Memory B cell (primary cell): ENCODE data around the gene FGF14.

Experiments used
- ATAC-seq: fragments of 150-1000 bp; cut with Tn5 transposase; 2 replicates; pipeline ENCODE4 v1.10.0; 2021; ENCODE audit warnings: low read depth, mild to moderate bottlenecking, moderate library complexity
- DNase-seq, 2 donors: peaks; one replicate each; pipeline ENCODE4 v3.0.0; 2022; ENCODE audit warnings: low spot score in 2 of 2
- H3K27ac Mint-ChIP-seq: one replicate; pipeline ENCODE4 v1.8.0; 2022; ENCODE audit warnings: mild to moderate bottlenecking, moderate library complexity, mixed read lengths
- H3K27me3 Mint-ChIP-seq: one replicate; pipeline ENCODE4 v1.8.0; 2022; ENCODE audit warnings: mixed read lengths
- H3K36me3 Mint-ChIP-seq: one replicate; pipeline ENCODE4 v1.8.0; 2022; ENCODE audit warnings: mild to moderate bottlenecking, mixed read lengths
- H3K4me1 Mint-ChIP-seq: one replicate; pipeline ENCODE4 v1.8.0; 2022; ENCODE audit warnings: mixed read lengths
- H3K4me3 Mint-ChIP-seq: one replicate; pipeline ENCODE4 v1.8.0; 2022; ENCODE audit warnings: mild to moderate bottlenecking, moderate library complexity, mixed read lengths
- H3K9me3 Mint-ChIP-seq: one replicate; pipeline ENCODE4 v1.8.0; 2022; ENCODE audit warnings: mixed read lengths

The FGF14 gene

DNA sequence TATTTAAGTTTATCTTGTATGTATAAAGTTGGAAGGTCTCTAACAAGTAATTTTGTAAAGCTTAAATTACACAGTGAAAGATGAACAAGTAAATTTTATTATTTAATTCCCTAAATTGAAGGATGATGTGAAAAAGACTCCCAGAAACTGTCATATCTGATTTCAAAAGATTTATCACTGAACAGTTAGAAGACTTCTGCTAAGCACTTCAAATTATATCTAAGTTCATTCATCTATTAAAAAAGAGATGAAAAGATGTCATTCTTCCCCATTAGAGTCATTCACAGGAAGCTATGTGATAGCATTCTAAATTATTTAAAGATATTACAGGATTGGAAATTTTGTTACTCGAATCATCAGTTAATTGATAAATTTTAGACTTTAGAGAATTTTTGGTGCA, 590.0 kb downstream of the FGF14 start:
- Mint-ChIP-seq H3K9me3 (no peaks in the 10 kb centered on the region), H3K4me1 (no peaks in the 10 kb centered on the region), H3K4me3 (no peak overlapping the region), H3K27me3 (peaks cover 2% of the 10 kb centered on the region), H3K36me3 (no peaks in the 10 kb centered on the region), H3K27ac (no peak overlapping the region)
- ATAC-seq = no peak
- no peak for DNase-seq

DNA sequence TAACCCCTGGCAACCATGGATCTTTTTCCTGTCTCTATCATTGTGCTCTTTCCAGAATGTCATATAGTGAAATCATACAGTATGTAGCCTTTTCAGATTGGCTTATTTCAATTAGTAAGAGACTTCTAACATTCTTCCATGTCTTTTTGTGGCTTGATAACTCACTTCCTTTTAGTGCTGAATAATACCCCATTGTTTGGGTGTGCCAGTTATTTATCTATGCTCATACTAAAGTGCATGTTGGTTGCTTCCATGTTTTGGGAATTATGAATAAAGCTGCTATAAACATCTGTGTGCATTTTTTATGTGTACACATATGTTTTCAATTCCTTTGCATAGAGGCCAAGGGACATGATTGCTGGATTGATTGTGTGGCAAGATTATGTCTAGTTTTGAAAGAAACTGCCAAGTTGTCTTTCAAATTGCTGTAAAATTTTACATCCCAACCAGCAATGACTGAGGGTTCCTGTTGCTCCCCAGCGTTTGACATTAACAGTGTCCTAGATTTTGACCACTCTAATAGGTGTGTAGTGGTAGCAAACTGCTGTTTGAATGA, 590.5 kb downstream of the FGF14 start:
- ATAC-seq (no peak), DNase-seq (no peak)
- Mint-ChIP-seq H3K27ac (no peak overlapping the region), H3K4me1 (no peaks in the 10 kb centered on the region), H3K4me3 (no peak overlapping the region), H3K9me3 (no peaks in the 10 kb centered on the region), H3K27me3 (peaks cover 2% of the 10 kb centered on the region), H3K36me3 (no peaks in the 10 kb centered on the region)

DNA sequence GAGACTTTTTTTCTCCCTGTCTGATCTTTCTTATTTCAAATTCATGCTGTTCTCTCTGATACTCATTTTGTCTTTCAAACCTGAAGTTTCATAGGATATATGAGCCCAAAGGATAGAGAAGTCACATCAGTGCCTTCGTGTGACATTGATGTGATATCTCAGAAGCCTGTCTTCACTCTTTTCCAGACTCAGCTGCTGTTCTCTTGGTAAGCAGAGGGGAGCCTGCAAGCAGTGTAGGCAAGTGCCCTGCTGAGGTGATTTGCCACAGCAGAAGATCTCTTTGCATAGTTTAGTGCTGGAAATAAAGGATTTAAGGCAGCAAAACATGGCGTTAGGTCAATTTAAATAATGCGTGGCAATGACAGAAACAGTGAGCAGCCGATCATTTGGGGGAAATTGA, 602.7 kb downstream of the FGF14 start:
- H3K4me1 Mint-ChIP-seq = no peaks in the 10 kb centered on the region
- H3K27me3 Mint-ChIP-seq = peaks cover 4% of the 10 kb centered on the region
- H3K27ac Mint-ChIP-seq = no peak overlapping the region
- no peak overlapping the region for H3K4me3 Mint-ChIP-seq
- H3K9me3 Mint-ChIP-seq = peaks cover 1% of the 10 kb centered on the region
- ATAC-seq = no peak
- no peak for DNase-seq
- H3K36me3 Mint-ChIP-seq = no peaks in the 10 kb centered on the region

DNA sequence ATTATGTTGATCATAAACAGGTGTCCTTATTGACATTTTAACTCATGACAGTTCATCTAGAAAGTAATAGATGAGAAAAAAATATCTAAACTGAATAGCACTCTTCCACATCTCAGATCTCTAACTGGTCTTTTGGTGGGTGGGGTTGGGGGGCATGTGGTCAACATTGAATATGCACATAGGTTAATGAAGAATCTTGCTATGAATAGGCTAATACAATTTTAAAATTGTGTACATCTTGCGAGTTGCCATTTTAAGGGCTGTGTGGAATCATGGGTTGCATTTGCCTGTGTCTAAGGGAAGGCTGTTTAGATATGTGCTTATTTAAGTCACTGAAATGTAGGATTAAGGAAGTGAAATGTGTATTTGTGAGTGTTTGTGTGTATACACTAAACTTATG, 603.4 kb downstream of the FGF14 start:
- Mint-ChIP-seq H3K27ac (no peak overlapping the region), H3K27me3 (peaks cover 6% of the 10 kb centered on the region), H3K4me1 (no peaks in the 10 kb centered on the region), H3K9me3 (peaks cover 1% of the 10 kb centered on the region), H3K36me3 (no peaks in the 10 kb centered on the region), H3K4me3 (no peak overlapping the region)
- ATAC-seq (no peak), DNase-seq (no peak)

DNA sequence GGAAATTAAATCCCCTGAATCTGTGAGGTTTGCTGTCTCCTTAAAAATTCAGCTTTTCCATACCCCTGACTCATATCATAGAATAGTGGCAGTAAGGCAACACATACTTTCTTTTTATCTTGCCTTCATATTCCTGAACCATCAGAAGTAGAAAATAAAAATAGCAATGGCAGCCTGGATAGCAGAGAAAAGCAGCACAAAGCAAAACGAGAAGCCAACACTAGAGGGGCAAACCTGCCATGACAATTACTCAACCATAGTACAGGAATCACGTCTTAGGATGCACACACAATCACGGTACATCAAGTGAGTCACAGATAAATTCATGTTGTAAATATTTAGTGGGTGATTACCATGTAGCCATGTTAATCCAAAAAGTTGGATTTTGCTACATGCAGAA, 606.4 kb downstream of the FGF14 start:
- no peak for DNase-seq
- Mint-ChIP-seq H3K27me3 (peaks cover 4% of the 10 kb centered on the region), H3K36me3 (no peaks in the 10 kb centered on the region), H3K27ac (no peak overlapping the region), H3K4me1 (no peaks in the 10 kb centered on the region), H3K4me3 (no peak overlapping the region), H3K9me3 (no peaks in the 10 kb centered on the region)
- ATAC-seq = no peak

DNA sequence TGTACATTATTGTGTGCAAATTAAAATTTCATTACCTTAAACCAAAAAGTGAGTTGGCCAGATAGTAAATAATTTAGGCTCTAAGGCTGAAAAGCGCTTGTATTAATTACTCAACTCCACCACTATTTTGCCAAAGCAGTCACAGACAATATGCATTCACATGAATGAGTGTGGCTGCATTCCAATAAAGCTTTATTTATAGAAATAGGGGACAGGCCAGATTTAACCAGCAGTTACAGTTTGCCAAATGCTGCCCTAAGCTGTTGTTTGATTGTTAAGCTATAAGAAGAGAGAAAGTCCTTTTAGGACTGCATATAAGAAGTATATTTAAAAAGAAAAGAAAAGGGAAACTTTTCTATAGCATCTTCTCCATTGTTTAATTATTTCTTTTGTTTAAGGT, 606.8 kb downstream of the FGF14 start:
- H3K4me1 Mint-ChIP-seq = no peaks in the 10 kb centered on the region
- no peak overlapping the region for H3K27ac Mint-ChIP-seq
- H3K4me3 Mint-ChIP-seq = no peak overlapping the region
- ATAC-seq = no peak
- H3K36me3 Mint-ChIP-seq = no peaks in the 10 kb centered on the region
- H3K27me3 Mint-ChIP-seq = peaks cover 4% of the 10 kb centered on the region
- no peaks in the 10 kb centered on the region for H3K9me3 Mint-ChIP-seq
- DNase-seq = no peak

DNA sequence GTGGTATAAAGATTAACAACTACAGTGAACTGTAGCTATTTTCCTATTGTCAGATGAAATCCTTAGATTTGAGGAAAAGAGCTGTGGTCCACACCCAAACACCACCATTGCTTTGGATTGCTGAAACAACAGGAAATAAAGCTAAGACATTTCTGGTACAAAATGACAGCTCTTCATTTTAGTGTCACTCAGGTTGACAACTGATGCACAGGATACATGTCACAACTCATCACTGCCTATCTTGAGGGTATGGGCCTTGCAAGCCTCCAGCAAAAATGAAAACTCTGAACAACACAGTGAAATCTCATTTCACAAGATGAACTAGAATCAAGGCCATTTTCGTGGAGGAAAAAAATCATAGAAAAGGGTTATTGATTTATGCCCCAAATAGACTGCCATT, 609.7 kb downstream of the FGF14 start:
- H3K4me3 Mint-ChIP-seq = no peak overlapping the region
- H3K36me3 Mint-ChIP-seq = no peaks in the 10 kb centered on the region
- peaks cover 4% of the 10 kb centered on the region for H3K27me3 Mint-ChIP-seq
- DNase-seq (no peak), ATAC-seq (no peak)
- no peaks in the 10 kb centered on the region for H3K4me1 Mint-ChIP-seq
- H3K27ac Mint-ChIP-seq = no peak overlapping the region
- no peaks in the 10 kb centered on the region for H3K9me3 Mint-ChIP-seq

DNA sequence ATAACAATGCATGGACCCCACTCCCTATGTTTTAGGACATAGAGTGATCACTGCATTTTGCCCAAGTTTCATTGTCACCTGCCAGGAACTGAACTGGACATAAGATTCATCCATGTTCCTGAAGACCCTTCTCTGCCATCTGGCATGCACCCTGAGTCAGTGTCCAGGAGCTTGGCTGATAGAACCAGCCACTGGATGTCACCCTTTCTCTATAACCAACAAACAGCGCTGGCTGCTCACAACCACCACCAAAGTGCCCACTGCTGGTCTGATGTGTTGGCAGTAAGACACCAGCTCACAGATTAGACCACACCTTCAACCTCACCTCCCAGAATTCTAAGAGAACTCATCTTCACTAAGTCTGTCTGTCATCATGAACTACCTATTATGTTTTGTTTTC, 616.0 kb downstream of the FGF14 start:
- no peak overlapping the region for H3K4me3 Mint-ChIP-seq
- H3K9me3 Mint-ChIP-seq = no peaks in the 10 kb centered on the region
- H3K27ac Mint-ChIP-seq = no peak overlapping the region
- DNase-seq (no peak), ATAC-seq (no peak)
- no peaks in the 10 kb centered on the region for H3K4me1 Mint-ChIP-seq
- H3K36me3 Mint-ChIP-seq = no peaks in the 10 kb centered on the region
- peaks cover 3% of the 10 kb centered on the region for H3K27me3 Mint-ChIP-seq

DNA sequence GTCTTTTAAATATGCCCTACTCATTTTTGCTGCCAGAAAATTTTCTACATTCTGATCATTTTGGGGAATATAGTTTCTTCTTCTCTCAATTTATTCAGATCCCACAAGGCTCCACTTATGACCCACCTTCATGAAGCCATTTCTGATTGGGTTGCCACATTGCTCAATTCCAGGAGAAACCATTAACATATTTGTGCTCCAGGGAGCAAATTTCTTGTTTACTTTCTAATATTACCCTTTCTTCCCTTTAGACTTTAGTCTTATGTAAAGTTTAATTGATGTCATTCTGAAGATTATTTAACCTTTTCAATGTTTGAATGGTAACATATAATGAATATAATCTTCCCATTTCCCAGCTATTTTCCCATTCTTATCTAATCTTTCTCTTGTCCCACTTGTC, 617.5 kb downstream of the FGF14 start:
- ATAC-seq = no peak
- Mint-ChIP-seq H3K27ac (no peak overlapping the region), H3K4me3 (no peak overlapping the region), H3K36me3 (no peaks in the 10 kb centered on the region), H3K9me3 (no peaks in the 10 kb centered on the region), H3K27me3 (peaks cover 3% of the 10 kb centered on the region), H3K4me1 (no peaks in the 10 kb centered on the region)
- no peak for DNase-seq

DNA sequence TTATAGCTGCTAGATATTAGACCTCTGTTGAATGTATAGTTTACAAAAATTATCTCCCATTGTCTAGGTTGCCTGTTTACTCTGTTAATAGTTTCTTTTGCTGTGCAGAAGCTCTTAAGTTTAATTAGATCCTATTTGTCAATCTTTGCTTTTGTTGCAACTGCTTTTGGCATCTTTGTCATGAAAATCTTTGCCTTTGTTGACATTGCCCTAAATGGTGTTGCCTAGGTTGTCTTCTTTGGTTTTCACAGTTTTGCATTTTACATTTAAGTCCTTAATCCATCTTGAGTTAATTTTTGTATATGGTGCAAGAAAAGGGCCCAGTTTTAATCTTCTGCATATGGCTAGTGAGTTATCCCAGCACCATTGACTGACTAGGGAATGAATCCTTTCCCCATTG, 618.3 kb downstream of the FGF14 start:
- H3K4me1 Mint-ChIP-seq = no peaks in the 10 kb centered on the region
- H3K36me3 Mint-ChIP-seq = no peaks in the 10 kb centered on the region

DNA sequence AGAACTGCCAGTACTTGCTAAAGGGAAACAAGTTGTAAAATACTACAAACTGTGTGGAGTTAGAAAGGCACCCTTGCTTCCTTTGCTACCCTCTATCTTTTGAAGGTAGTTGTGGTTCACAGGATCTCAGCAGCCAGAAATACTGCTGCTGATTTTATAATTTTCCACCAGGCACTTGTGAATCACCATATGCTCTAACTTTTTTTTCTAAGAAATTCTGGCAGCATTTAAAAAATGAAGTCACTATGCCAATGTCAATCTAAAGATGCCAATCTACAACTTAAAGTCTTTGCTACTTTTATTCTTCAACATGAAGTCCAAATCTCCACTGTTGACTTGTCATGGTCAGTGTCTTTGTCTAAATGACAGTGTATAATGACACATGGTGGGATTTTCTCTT, 621.6 kb downstream of the FGF14 start:
- no peaks in the 10 kb centered on the region for H3K4me1 Mint-ChIP-seq
- H3K27ac Mint-ChIP-seq = no peak overlapping the region
- H3K36me3 Mint-ChIP-seq = no peaks in the 10 kb centered on the region
- no peak for ATAC-seq
- no peak for DNase-seq
- no peak overlapping the region for H3K4me3 Mint-ChIP-seq
- H3K27me3 Mint-ChIP-seq = peaks cover 2% of the 10 kb centered on the region
- H3K9me3 Mint-ChIP-seq = no peaks in the 10 kb centered on the region

More for the DNA sequence above, 618.3 kb downstream of the FGF14 start:
- Mint-ChIP-seq H3K4me3 (no peak overlapping the region), H3K27ac (no peak overlapping the region), H3K9me3 (no peaks in the 10 kb centered on the region), H3K27me3 (peaks cover 3% of the 10 kb centered on the region)
- DNase-seq (no peak), ATAC-seq (no peak)

DNA sequence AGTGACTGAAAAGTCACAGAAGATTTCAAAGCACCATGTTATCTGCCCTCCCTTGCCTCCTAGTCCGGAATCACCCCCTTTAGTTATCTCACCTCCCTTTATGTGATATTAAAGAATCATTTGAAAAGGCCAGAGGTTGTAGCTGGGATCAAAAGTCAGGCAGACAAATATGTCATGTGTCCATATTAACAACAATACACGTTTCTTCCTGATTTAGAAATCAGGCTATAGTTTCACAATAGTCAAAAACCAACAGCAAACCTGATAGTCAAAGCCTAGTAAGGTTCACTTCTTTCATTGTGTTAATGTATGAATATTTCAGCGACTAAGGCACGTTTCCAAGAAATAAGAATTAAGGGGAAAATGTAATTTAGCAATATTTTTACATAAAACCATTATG, 622.7 kb downstream of the FGF14 start:
- no peak for DNase-seq
- no peak overlapping the region for H3K4me3 Mint-ChIP-seq
- no peaks in the 10 kb centered on the region for H3K36me3 Mint-ChIP-seq
- H3K9me3 Mint-ChIP-seq = no peaks in the 10 kb centered on the region
- no peaks in the 10 kb centered on the region for H3K4me1 Mint-ChIP-seq
- no peak for ATAC-seq
- no peak overlapping the region for H3K27ac Mint-ChIP-seq
- H3K27me3 Mint-ChIP-seq = peaks cover 2% of the 10 kb centered on the region

DNA sequence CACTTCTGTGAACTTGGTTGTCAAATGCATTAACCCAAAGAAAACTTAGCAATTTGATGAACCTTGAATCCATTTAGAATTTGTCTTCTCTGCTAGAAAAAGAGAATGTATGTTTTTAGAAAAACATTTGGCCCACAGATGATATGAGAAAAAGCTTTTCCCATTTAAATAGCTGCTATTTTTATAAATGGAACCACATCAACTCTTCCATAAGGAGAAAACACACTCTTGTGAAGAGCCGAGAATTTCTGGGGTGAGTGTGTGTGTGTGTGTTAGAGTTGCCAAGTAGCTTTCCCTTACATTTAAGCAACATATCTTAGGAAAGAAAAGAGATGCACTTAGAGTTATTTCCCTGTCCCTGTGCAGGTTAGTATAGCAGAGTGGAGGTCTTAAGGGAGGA, 626.6 kb downstream of the FGF14 start:
- no peaks in the 10 kb centered on the region for H3K36me3 Mint-ChIP-seq
- no peak overlapping the region for H3K4me3 Mint-ChIP-seq
- H3K4me1 Mint-ChIP-seq = no peaks in the 10 kb centered on the region
- no peaks in the 10 kb centered on the region for H3K9me3 Mint-ChIP-seq
- no peaks in the 10 kb centered on the region for H3K27me3 Mint-ChIP-seq
- DNase-seq (no peak), ATAC-seq (no peak)
- no peak overlapping the region for H3K27ac Mint-ChIP-seq

DNA sequence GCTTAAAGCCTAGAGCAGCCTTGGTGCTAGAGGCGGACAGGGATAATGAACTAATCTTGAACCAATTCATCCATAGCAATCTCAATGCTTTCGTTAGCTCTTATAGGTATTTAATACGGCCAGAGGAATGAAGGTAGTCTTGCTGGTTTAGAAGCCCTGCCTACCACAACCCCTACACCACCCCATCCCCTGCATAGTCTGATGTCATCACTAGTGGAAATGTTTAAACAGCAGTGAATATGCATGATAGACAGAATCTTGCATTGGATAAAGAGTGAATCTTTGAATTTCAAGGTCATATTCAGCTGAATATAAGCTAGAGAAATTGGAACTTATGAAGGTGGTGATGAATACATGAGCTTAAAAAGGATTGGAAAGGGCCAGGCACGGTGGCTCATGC, 627.5 kb downstream of the FGF14 start:
- Mint-ChIP-seq H3K4me1 (no peaks in the 10 kb centered on the region), H3K9me3 (no peaks in the 10 kb centered on the region), H3K36me3 (no peaks in the 10 kb centered on the region), H3K4me3 (no peak overlapping the region), H3K27me3 (no peaks in the 10 kb centered on the region), H3K27ac (no peak overlapping the region)
- ATAC-seq = no peak
- no peak for DNase-seq

DNA sequence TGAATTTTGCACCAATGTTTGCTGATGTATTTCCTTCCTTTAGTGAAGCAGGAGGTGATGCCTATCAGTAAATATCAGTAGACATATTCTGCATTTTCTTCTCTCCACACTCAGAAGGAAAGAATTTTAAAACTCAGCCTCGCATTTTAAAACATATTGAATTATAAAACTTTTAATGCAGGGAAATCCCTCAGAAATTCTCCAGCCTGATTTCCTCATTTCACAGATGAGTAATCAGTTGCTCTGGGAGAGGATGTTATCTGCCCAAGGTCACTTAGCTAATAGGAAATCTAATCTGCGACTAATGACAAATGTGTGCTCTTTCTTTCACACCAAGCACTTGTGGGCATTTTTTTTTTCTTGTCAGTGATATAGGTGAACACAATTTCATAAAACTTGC, 628.8 kb downstream of the FGF14 start:
- ATAC-seq (no peak), DNase-seq (no peak)
- Mint-ChIP-seq H3K4me3 (no peak overlapping the region), H3K27ac (no peak overlapping the region), H3K9me3 (no peaks in the 10 kb centered on the region), H3K36me3 (no peaks in the 10 kb centered on the region), H3K4me1 (no peaks in the 10 kb centered on the region), H3K27me3 (no peaks in the 10 kb centered on the region)
